ENCODE results near the gene BRWD1.

GRCh38 chr21:39353295-39353694, 39.9 kb upstream of the BRWD1 start:
- TF ChIP-seq JUN (IDR thresholded peaks at IDR 0.05): no peak
- TF ChIP-seq, protein P1, sequence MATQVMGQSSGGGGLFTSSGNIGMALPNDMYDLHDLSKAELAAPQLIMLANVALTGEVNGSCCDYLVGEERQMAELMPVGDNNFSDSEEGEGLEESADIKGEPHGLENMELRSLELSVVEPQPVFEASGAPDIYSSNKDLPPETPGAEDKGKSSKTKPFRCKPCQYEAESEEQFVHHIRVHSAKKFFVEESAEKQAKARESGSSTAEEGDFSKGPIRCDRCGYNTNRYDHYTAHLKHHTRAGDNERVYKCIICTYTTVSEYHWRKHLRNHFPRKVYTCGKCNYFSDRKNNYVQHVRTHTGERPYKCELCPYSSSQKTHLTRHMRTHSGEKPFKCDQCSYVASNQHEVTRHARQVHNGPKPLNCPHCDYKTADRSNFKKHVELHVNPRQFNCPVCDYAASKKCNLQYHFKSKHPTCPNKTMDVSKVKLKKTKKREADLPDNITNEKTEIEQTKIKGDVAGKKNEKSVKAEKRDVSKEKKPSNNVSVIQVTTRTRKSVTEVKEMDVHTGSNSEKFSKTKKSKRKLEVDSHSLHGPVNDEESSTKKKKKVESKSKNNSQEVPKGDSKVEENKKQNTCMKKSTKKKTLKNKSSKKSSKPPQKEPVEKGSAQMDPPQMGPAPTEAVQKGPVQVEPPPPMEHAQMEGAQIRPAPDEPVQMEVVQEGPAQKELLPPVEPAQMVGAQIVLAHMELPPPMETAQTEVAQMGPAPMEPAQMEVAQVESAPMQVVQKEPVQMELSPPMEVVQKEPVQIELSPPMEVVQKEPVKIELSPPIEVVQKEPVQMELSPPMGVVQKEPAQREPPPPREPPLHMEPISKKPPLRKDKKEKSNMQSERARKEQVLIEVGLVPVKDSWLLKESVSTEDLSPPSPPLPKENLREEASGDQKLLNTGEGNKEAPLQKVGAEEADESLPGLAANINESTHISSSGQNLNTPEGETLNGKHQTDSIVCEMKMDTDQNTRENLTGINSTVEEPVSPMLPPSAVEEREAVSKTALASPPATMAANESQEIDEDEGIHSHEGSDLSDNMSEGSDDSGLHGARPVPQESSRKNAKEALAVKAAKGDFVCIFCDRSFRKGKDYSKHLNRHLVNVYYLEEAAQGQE (IDR thresholded peaks at IDR 0.05): no peak
- no peak for TF ChIP-seq EP300 (IDR thresholded peaks at IDR 0.05)
- TF ChIP-seq, protein P2, sequence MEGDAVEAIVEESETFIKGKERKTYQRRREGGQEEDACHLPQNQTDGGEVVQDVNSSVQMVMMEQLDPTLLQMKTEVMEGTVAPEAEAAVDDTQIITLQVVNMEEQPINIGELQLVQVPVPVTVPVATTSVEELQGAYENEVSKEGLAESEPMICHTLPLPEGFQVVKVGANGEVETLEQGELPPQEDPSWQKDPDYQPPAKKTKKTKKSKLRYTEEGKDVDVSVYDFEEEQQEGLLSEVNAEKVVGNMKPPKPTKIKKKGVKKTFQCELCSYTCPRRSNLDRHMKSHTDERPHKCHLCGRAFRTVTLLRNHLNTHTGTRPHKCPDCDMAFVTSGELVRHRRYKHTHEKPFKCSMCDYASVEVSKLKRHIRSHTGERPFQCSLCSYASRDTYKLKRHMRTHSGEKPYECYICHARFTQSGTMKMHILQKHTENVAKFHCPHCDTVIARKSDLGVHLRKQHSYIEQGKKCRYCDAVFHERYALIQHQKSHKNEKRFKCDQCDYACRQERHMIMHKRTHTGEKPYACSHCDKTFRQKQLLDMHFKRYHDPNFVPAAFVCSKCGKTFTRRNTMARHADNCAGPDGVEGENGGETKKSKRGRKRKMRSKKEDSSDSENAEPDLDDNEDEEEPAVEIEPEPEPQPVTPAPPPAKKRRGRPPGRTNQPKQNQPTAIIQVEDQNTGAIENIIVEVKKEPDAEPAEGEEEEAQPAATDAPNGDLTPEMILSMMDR (IDR thresholded peaks at IDR 0.05): no peak
- no peak for TF ChIP-seq POLR2A (IDR thresholded peaks at IDR 0.05; ENCODE audit: low read length)
- TF ChIP-seq, protein P3, sequence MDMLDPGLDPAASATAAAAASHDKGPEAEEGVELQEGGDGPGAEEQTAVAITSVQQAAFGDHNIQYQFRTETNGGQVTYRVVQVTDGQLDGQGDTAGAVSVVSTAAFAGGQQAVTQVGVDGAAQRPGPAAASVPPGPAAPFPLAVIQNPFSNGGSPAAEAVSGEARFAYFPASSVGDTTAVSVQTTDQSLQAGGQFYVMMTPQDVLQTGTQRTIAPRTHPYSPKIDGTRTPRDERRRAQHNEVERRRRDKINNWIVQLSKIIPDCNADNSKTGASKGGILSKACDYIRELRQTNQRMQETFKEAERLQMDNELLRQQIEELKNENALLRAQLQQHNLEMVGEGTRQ (IDR thresholded peaks at IDR 0.05): no peak
- TF ChIP-seq KDM1A (IDR thresholded peaks at IDR 0.05; ENCODE audit: low read depth): no peak
- no peak for TF ChIP-seq MAZ (IDR thresholded peaks at IDR 0.05; ENCODE audit: borderline replicate concordance, low read depth, low read length)
- no peak for TF ChIP-seq ZNF302 (CRISPR knock-in tag; IDR thresholded peaks at IDR 0.05)
- TF ChIP-seq FOSL2 (IDR thresholded peaks at IDR 0.05): no peak
- TF ChIP-seq FOSL2 (CRISPR knock-in tag; IDR thresholded peaks at IDR 0.05): no peak
- TF ChIP-seq RCOR1 (IDR thresholded peaks at IDR 0.05; ENCODE audit: low read depth, low read length): no peak
- TF ChIP-seq, protein P4, sequence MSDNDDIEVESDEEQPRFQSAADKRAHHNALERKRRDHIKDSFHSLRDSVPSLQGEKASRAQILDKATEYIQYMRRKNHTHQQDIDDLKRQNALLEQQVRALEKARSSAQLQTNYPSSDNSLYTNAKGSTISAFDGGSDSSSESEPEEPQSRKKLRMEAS (IDR thresholded peaks at IDR 0.05): no peak
- TF ChIP-seq RAD21 (conservative IDR thresholded peaks at IDR 0.05 in 1 of 2, IDR thresholded peaks at IDR 0.05 in 1 of 2): no peak

Measured in A549 (cell line).